Measurements from ENCODE around the gene C10orf53.

DNA sequence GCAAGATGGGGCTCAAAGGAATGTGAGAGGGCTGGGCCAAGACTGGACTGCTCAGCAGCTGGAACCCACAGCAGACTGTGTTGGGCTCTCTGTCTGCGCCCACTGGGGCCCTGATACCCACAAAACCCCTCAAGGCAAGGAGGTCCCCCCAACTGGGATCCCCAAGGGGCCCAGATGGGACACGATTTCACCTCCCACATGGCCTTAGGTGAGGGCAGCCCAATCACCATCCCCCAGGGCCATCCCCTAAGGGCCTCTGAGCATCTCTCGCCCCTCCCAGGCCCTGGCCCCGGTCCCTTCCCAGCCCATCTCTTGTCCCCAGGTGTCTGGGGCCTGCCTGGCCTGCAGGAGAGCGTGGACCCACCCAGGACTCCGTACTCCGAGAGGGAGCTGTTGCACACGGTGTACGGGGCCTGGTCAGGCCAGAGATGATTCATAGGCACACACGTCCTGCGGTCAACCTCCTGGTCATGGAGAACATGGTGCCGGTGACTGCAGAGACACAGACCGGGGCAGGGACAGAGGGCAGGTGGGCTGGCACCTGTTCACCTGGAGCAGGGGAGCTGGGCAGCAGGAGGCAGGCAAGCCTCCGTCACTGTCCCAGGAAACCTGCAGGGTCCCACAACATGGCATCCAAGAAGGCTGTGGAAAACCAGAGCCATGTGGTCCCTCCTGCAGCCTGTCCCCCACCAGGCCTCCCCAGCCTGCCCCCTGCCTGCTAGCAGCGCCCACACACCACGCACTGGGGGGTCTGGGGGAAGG is 61.1 kb downstream of the C10orf53 start:
- no peak for TF ChIP-seq CTCF (IDR thresholded peaks at IDR 0.05)
- TF ChIP-seq POLR2A (IDR thresholded peaks at IDR 0.05), result no peak

Data from vagina (tissue), 2 donors.